ENCODE results near the gene FUOM.

- TF ChIP-seq CTCF (conservative IDR thresholded peaks at IDR 0.05; ENCODE audit: low read depth, low read length) (no peak), EZH2 (IDR thresholded peaks at IDR 0.05; ENCODE audit: low read length, unreplicated experiment) (no peak)
Observed at GRCh38 chr10:133379152-133379800, 21.5 kb upstream of the FUOM start, which contains the start of gene PAOX.
